NB4 (cell line): ENCODE results near the gene PLCH1.
"Not testable (repeated sequence)": the region's sequence is repeated elsewhere in the genome, so short reads cannot be mapped to it uniquely, and the experiment has no call there.

Experiments used
- DNase-seq: peaks from one replicate; pipeline ENCODE4 v3.0.0; 2010; ENCODE audit warnings: low read depth
- H3K4me3 ChIP-seq: one replicate; pipeline ENCODE4 v1.5.1; 2011; ENCODE audit warnings: mild to moderate bottlenecking, low read depth, low read length, moderate library complexity
- CTCF ChIP-seq: IDR thresholded peaks from one replicate; pipeline ENCODE4 v1.5.1; 2012; ENCODE audit warnings: low read depth, low read length
- MAX ChIP-seq: IDR thresholded peaks from 2 replicates; pipeline ENCODE4 v1.6.1; 2011; ENCODE audit warnings: low read depth, low read length
- MYC ChIP-seq: IDR thresholded peaks from 2 replicates; pipeline ENCODE4 v1.6.1; 2011; ENCODE audit warnings: low read depth, low read length
- POLR2A ChIP-seq: IDR thresholded peaks from 2 replicates; pipeline ENCODE4 v1.6.1; 2011; ENCODE audit warnings: mild to moderate bottlenecking; ENCODE audit not compliant: insufficient read length; ENCODE audit errors: extremely low read depth

Gene PLCH1

GRCh38 chr3:155634121-155634719 is 110.7 kb downstream of the PLCH1 start:
- TF ChIP-seq MAX: no peak
- TF ChIP-seq POLR2A: no peak
- no peak for TF ChIP-seq MYC
- no peak for TF ChIP-seq CTCF
- no peak overlapping the region for H3K4me3 ChIP-seq
- no peak for DNase-seq

GRCh38 chr3:155631323-155632019 is 113.4 kb downstream of the PLCH1 start:
- no peak for DNase-seq
- TF ChIP-seq POLR2A (no peak), MYC (no peak), CTCF (no peak), MAX (no peak)
- no peak overlapping the region for H3K4me3 ChIP-seq

- no peak for TF ChIP-seq CTCF
- TF ChIP-seq POLR2A: no peak
- no peak for TF ChIP-seq MYC
- TF ChIP-seq MAX: no peak
- H3K4me3 ChIP-seq: no peak overlapping the region
- no peak for DNase-seq
Measured at GRCh38 chr3:155629556-155629955, 115.3 kb downstream of the PLCH1 start.

- TF ChIP-seq MAX: no peak
- TF ChIP-seq CTCF: no peak
- no peak for TF ChIP-seq MYC
- no peak for TF ChIP-seq POLR2A
- DNase-seq: no peak
- H3K4me3 ChIP-seq: no peak overlapping the region
Measured at GRCh38 chr3:155629056-155629455, 115.8 kb downstream of the PLCH1 start.

- DNase-seq, H3K4me3 ChIP-seq: not testable (repeated sequence)
Measured at GRCh38 chr3:155622647-155623046, 122.2 kb downstream of the PLCH1 start.

GRCh38 chr3:155620552-155620951 is 124.3 kb downstream of the PLCH1 start:
- not testable (repeated sequence) for DNase-seq, H3K4me3 ChIP-seq
